Activated CD8-positive, alpha-beta memory T cell treated with anti-CD3 and anti-CD28 coated beads for 24 hours (primary cell): ENCODE measurements around the gene EI24.
"Not testable (repeated sequence)": the region's sequence is repeated elsewhere in the genome, so short reads cannot be mapped to it uniquely, and the experiment has no call there.

ENCODE experiments used
- DNase-seq: peaks from one replicate; pipeline ENCODE4 v3.0.0-alpha.2; 2020

EI24 gene

DNA sequence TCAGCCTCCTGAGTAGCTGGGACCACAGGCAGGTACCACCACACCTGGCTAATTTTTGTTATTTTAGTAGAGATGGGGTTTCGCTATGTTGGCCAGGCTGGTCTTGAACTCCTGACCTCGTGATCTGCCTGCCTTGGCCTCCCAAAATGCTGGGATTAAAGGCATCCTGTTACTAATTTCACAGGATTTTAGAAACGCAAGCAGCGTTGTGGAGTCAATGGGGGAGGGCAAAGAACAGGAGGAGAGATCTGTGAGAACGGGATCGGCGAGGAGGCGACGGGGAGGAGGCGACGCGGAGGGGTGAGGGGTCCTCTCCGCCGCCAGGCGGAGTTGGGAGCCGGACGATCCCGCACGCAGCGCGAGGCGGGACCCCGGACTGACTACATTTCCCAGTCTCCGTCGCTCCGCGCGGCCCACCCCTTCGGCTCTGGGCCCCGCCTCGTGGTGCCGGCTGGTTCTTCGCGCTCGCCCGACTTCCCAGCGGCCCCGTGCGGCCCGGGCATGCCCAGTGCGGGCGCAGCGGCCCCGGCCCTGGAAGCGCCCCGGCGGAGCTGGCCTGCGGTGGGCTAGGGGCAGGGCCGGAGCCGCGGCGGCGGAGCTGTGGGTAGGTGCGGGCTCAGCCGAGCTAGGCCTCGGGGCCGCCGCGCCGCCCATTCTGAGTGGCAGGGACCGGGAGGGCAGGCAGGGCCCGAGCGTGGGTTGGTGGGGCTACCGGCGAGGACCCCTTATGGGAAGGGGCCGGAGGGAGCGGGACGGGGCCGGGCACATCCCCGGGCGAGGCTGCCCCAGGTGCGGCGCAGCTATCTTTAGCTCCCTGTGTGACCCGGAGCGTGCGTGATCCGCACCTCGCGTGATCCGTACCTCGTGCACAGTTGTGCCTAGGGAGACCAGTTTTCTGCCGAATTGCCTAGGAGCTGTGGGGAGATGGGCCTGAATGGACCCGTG lies at the start of gene EI24:
Gene EI24, plus strand, starts transcription at position 508 of the 945 bp plus-strand sequence. CDS start 3,051 bp downstream, outside the sequence.
- peak; percentile 94 for DNase-seq

DNA sequence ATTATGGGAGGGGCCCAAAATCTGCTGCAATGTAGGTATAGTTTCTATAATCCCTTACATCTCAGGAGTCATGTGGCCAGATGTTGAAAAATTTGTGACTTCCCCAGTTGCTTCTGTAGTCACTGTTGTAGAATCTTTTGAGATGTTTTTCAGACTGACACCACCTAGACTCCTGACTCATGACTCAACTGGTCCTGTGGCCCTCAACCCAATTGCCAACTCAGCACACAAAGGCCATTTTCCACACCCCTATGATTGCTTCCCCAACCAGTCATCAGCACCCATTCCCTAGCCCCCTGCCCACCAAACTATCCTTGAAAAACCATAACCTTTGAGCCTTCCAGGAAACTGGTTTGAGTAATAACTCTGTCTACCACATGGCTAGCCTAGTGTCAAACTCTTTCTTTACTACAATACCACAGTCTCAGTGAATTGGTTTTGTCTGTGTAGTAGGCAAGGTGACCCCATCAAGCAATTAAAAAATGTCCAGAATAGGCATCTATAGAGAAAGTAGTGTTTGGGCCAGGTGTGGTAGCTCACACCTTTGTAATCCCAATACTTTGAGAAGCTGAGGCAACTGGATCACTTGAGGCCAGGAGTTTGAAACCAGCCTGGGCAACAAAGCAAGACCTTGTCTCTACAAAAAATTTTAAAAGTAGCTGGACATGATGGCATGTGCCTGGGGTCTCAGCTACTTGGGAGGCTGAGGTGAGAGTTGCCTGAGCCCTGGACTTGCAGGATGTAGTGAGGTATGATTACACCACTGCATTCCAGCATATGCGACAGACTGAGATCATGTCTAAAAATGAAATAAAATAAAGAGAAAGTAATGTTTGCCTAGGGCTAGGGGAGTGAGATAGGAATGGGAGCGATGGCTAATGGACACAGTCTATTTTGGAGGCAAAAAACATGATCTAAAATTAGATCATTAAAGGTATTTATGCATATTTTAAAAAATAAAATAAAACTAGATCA lies 49.1 kb upstream of the EI24 start:
- no peak for DNase-seq

DNA sequence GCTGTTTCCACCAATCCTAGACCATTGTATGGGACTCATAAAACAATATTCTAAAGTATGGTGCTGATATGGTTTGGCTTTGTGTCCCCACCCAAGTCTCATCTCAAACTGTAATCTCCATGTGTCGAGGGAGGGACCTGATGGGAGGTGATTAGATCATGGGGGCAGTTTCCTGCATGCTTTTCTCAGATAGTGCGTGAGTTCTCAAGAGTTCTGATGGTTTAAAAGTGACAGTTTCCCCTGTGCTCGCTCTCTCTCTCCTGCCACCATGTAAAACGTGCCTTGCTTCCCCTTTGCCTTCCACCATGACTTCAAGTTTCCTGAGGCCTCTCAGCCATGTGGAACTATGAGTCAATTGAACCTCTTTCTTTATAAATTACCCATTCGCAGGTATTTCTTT lies 44.0 kb upstream of the EI24 start:
- no peak for DNase-seq

DNA sequence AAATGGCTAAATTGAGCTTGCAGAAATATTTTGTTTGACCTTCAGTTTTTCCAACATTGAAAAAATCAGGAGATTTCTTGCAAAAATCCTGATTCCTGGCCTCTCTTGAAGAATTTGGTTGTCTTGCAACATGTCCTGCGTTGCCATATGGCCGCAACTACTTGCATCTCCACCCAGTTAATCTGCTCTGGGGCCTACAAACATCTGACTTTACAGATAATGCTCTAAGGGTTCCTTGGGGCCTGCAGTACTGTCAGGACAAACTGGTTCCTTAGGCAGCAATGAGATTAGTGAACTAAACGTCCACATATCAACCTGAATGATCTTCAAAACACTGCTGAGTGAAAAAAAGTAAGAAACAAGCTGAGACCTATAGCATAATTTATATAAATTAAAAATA lies 36.6 kb upstream of the EI24 start:
- no peak for DNase-seq

DNA sequence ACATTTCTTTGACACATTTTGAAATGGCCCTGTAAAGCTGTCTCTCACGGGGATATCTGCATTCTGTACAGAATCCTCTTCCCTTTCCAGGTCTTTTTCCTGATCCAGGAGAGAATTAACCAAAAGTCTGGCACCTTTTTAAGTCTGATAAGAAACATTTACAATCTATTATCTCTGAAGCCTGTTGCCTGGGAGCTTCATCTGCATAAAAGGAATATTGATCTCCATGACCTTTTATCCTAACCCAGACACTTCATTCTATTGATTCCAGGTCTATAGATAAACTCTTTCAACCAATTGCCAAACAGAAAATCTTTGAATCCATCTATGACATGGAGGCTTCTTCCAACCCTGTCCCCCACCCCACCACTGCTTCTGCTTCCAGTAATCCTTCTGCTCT lies 33.7 kb upstream of the EI24 start:
- DNase-seq, result no peak

DNA sequence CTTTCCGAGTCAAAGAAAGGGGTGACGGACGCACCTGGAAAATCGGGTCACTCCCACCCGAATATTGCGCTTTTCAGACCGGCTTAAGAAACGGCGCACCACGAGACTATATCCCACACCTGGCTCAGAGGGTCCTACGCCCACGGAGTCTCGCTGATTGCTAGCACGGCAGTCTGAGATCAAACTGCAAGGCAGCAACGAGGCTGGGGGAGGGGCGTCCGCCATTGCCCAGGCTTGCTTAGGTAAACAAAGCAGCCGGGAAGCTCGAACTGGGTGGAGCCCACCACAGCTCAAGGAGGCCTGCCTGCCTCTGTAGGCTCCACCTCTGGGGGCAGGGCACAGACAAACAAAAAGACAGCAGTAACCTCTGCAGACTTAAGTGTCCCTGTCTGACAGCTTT lies 32.4 kb upstream of the EI24 start:
- DNase-seq, result not testable (repeated sequence)

DNA sequence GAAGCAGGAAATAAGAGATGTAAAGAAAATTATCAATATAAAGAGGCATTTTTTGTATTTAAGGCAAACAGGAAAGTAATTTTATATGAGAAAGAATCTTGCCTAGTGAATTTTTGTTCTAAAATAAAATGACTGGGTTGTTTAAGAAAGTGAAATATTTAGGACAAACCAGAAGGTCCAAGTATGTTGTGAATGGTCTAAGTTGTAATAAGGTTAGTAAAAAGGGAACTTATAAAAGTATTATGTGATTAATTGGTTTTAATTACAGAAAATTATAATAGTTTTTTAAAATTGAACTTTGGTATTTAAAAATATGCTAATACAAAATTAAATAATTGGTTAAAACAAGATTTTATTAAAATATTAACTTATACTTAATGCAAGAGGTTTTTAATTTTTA lies 26.6 kb upstream of the EI24 start:
- DNase-seq, result no peak

DNA sequence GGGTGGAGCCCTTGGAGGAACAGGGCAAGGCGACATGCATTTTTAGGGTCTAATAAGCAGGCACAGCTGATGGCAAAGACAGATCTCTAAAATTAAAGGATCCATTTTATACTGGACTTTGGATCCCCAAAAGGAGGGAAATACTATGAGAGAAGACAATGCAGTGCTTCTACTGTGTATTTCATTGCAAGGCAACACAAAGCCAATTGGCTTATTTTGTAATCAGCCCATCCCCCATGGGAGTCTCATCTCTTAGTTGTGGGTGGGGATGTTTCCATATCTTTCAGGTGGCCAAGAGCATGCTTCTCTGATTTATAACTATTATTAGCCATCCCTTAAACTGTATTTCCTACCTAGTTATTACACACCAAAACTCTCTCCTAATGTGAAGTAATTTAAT lies 18.5 kb upstream of the EI24 start:
- no peak for DNase-seq

DNA sequence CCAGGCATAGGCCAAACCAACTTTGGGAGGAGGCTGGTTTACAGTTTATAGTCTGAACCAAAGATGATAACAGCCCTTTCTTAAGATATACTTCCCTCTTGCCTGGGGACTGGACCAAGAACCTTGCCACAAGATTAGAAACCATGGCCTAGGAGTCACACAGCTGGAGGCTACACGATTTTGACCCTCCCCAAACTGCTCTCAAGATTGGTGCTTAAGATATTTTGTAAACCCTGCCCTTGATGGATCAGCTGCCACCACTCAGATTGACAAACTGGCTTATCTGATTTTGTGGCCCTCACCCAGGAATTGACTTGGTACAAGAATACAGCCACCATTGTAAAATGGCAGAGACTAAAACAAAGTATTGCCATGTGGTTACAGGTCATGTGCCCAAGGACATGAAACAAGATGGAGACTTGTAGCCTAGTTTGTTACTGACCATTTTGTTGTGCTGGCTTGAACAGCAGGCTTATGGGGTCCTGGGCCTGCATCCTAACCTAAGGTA lies 17.4 kb upstream of the EI24 start:
- DNase-seq, result no peak

DNA sequence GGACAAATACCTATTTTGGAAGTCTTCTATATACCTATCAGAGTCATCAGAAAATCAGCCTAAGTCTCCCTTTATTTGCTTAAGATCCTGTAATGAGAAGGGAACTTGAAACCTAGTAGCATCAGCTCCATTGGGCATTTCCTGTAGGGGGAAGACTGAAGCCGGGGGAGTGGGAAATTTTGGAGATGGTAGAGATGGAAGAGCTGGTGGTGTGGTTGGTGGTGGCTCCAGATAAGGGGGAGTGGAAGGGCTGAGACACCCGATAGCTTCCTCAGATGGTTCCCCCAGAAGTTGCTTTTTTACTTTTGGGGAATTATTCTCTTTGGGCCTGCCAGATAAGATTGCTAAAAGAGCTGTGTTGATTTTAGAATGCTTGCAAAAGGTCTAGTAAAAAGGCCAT lies 16.4 kb upstream of the EI24 start:
- no peak for DNase-seq

DNA sequence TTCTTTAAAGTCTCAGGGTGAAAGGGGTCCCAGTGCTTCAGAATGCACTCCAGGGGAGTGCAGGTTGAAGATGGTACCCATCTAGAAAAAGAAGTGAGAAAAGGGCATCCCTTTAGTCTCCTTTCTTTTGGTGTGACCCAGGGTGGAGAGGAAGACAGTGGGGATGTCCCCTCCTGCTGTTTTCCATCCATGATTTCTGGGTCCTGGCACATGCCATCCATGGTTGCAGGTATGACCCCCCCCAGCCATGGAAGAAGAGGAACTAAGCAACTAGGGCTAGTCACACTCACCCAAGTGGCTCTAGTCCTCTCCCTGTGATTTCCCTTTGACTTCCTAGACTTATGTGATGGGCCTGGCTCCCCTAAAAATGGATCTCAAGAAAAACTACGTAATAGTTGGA lies 15.9 kb upstream of the EI24 start:
- DNase-seq, result no peak

DNA sequence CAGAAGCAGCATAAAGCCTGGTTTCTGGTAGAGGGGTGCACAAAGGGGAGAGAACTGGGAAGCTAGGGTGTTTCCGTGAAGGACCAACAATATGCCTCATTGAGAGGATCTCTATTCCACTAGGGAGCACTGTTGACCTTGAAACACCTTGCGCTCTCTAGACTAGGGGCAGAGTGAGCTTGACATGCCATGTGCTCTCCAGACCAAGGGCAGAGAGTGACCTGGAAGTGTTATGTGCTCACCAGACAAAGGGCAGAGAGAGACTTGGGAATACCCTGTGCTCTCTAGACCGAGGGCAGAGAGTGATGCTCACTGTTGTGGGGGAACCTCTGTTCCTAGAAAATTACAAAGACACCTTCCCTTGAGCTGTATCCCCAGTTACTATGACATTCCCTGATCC lies 15.2 kb upstream of the EI24 start:
- no peak for DNase-seq

DNA sequence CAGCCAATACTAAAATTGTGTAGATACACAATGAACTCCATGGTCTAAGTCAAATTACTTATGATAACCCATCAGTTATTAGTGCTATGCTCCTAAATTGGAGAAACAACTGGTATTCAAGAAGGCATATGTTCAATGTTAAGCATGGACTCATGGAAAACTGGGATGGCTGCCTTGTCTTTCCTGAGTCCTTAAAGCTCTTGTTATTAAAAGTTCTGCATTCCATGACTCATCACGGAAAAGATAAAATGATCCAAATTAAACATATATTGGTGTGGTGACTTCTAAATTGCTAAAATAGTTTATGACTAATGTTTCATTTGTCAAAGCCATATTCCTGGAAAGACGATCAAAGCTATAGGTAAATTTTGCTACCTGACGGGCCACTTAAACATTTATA lies 9.4 kb upstream of the EI24 start:
- no peak for DNase-seq

DNA sequence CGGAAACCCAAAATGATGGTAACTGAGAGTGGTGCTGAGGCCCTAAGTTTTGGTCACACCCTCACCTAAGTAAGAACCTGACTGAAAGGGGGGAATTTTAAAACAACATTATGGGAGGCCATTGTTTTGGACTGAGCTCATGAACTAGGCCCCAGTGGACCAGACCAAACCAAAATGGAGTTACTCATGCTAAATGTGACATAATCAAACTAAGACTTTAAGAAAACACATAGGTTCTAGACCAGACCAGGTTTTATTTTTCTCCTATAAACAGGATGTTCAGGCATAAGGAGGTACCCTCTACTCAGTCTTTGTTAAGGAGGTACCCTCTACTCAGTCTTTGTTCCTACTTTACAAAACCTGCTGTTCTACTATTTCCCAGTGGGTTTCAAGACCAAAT lies 7.4 kb upstream of the EI24 start:
- DNase-seq, result no peak

DNA sequence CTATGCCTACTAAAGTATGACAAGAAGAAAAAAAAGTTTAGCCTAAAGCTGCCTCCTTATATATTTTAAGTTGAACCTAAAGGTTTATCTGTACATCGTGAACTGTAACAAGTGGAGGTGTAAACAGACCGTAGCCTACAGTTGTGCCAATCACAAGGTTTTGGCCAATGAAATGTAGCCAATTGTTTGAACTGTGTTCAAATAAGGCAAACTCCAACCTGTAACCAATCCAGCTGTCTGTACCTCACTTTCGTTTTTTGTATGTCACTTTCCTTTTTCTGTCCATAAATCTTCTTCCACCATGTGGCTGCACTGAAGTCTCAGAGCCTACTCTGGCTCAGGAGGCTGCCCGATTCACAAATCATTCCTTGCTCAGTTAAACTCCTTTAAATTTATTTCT lies 6.8 kb upstream of the EI24 start:
- DNase-seq, result no peak

DNA sequence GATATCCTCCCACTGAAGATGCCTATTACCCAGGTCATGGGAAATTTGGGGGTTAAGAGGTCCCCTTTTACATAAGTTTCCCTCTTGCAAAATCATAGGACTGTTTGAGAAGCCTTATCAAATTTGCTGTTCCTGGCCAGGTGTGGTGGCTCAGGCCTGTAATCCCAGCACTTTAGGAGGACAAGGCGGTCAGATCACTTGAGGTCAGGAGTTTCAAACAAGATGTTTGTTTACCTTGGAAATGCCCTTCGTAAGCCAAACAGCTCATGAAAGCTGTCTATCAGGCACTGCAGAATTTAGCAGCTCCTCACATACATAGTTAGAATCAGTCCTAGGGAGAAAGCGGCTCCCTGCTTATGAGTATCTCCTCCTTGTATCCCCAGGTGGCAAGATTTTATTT lies 4.9 kb upstream of the EI24 start:
- DNase-seq, result no peak

DNA sequence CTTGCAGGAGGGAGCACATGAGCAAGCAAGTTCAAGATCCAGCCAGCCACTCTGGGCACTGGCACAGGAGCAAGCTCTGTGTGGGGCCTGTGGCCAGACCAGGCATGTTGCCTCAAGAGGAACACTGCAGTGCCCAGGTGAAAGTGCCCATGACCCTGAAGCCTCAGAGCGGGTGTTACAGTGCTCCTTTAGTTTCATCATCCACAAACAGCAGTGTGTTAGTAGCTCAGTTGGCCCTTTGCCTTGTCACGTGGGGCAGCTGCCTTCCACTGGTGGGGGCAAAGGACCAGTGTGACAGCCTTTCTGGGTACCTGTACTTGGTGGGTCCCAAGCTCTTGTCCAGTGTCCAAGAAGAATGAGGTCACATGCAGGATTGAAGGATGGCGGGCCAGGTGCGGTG lies 3.0 kb upstream of the EI24 start:
- no peak for DNase-seq

DNA sequence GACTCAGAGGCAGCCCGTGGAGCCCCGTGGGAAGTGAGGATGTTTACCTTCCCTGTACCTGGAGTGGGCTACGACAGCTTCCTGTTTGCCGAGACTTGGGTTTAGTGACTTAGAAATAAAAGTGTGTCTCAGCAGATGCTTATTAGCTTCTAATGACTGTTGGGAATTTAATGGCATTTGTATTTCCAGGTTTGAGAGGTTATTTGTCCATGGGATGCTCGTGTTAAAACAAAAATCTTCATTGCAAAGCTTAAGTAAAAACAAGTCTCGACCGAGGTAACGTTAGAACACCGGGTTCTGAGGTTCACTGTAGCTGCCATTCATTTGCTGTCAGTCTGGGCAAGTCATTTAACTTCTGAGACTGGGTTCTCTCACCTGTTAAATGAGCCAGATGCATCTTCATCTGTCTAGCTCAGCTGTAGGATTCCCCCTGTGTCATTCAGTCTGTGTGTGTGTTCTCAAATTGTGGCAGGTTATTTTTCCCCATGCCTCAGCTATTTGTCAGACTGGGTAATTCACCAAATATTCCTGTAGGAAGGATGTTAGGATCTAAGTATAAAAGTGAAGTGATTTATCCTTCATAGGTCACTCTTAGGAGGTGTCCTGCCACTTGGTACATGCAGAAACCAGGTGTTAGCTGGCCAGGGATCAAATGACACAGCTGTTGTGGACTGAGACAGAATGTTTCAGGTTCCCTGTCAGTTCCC lies 791 bp downstream of the EI24 start:
- DNase-seq, result no peak

DNA sequence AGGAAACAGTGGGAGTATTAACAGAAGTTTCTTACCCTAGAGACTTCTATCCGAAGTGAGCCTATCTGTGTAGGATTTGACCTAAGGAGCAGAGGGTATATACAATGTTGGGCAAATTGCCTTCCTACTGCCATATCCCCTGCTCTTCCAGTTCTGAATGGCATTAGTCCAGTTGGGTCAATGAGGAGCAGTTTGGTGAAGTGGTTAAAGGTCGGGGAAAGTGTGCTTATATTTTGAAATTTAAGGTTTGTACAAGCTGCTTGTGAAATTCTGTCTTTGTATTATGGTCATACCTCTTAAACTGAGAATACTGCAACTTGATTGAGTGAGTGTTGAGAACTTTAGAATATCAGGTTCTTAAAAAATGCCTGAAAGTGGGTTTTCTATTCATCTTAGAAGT lies 1.7 kb downstream of the EI24 start:
- DNase-seq, result no peak

DNA sequence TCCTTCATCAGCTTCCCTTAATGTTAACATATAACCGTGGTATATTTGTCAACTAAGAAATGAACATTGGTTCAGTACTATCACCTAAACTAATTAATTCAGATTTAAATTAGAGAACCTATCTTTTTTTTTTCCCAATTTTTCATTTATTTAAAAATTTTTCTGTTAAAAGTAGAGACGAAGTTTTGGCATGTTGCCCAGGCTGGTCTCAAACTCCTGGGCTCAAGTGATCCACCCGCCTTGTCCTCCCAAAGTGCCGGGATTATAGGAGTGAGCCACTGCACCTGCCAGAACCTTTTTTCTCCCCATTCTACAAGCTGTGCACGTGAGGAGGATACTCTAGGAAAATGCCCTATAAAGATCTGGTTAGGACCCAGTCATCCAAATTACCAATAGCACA lies 3.6 kb downstream of the EI24 start:
- DNase-seq, result no peak

DNA sequence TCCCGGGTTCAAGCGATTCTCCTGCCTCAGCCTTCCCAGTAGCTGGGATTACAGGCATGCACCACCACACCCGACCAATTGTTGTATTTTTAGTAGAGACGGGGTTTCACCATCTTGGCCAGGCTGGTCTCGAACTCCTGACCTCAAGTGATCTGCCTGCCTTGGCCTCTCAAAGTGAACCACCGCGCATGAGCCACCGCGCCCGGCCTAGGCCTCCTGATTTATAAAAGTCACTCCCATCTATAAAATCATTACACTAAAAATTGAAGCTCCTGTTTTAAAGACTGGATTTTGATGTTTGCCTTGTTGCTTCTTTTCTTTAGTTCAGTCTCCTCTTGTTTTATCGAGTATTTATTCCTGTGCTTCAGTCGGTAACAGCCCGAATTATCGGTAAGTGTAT lies 7.9 kb downstream of the EI24 start:
- not testable (repeated sequence) for DNase-seq

DNA sequence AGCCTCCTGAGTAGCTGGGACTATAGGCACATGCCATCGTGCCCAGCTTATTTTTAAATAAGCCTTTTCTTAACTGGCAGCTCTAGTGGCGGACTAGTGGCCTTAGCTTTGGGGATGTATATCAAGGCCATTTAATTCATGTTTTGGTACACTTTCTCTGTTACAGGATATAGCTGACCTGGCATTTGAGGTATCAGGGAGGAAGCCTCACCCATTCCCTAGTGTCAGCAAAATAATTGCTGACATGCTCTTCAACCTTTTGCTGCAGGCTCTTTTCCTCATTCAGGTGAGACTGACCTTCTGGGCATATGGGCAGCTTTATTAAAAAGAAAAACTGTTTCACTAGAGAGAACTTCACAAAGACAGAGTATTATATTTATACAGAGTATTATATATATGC lies 9.5 kb downstream of the EI24 start:
- no peak for DNase-seq

DNA sequence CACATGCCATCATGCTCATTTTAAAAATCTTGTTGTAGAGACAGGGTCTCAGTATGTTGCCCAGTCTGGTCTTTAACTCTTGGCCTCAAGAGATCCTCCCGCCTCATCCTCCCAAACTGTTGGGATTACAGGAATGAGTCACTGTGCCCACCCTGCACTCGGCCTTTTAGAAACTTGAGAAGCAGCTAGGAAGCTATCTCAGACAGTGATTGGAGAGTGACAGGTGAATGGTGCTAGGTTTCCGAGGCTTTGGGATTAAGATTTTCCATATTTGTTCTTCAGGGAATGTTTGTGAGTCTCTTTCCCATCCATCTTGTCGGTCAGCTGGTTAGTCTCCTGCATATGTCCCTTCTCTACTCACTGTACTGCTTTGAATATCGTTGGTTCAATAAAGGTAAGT lies 10.5 kb downstream of the EI24 start:
- DNase-seq, result no peak
